Lung microvascular endothelial cell (primary cell): Measurements from ENCODE around the gene TGM2. TPM values are rescaled to one million over a fixed set of nuclear protein-coding genes. Genes with fewer than 3 reads are reported as not detected.

Experiments used
- DNase-seq, 2 donors: peaks; one replicate each; pipeline versions ENCODE4 v3.0.0 to v3.0.0-alpha.2; 2010; ENCODE audit warnings: low read depth in 2 of 2
- total RNA-seq: library from RNA; depleted of rRNA; stranded (reverse); fragments of >200 nt; gene quantifications from 2 replicates; pipeline ENCODE4 v1.2.1, GENCODE V29; 2014

The TGM2 gene
- total RNA-seq, 1 donor from 2014 or later, result 273 TPM

DNA sequence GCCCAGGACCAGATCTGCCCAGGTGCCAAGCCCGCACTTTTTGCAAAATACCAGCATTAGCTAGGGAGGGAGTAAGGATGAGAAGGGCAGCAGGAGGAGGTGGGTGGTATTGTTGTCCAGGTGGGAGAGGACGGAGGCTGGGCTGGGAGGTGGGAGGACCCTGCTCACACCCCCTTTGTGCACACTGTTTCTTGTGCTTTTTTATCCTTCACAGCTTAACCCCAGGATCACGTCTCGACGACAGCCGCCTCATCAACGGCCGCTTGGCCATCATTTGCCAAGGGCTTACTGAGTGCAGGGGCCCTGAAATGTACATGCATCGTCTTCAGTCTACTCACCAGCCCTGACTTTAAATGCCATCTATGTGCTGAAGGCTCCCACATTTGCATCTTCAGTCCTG is 12.1 kb upstream of the TGM2 start:
- DNase-seq, result no peak

DNA sequence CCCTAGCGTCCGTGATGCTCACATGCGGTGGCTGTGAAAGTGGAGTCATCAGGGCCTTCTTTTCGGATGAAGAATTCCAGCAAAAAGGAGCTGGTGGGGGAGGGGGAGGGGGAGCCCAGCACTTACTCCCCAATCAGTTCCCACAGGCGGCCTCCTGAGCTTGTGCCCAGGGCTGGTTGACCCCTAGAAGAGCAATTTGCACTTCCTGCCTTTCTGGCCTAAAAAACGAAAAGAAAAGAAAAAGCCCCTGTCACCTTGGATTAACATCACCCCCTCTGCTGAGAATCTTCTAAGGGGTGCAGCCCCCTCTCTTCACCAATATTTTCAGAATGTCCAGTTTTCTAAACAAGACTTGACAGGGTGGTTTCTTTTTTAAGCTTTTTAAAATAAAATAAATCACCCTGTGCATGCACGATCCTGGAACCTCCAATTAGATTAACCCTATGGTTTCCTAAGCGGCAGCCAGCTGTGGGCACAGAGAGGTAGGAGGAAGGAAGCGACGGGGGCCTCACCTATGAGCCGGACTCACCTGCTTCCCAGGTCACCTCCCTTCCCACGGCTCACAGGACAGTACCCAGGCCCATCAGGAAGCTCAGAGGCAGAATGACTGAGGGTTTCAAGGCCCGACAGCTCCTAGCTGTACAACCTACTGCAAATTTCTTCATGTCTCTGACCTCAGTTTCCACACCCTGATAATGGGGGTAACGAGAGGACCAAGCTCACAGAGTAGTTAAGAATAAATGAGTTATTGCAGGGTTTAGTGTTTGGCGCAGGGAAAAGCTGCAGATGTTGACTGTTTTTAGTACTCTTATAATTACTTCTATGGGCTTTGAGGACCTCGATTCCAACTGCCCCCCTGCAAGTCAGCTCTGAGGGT is 10.5 kb upstream of the TGM2 start:
- peak in 1 of 2 donors; percentile 27 for DNase-seq

DNA sequence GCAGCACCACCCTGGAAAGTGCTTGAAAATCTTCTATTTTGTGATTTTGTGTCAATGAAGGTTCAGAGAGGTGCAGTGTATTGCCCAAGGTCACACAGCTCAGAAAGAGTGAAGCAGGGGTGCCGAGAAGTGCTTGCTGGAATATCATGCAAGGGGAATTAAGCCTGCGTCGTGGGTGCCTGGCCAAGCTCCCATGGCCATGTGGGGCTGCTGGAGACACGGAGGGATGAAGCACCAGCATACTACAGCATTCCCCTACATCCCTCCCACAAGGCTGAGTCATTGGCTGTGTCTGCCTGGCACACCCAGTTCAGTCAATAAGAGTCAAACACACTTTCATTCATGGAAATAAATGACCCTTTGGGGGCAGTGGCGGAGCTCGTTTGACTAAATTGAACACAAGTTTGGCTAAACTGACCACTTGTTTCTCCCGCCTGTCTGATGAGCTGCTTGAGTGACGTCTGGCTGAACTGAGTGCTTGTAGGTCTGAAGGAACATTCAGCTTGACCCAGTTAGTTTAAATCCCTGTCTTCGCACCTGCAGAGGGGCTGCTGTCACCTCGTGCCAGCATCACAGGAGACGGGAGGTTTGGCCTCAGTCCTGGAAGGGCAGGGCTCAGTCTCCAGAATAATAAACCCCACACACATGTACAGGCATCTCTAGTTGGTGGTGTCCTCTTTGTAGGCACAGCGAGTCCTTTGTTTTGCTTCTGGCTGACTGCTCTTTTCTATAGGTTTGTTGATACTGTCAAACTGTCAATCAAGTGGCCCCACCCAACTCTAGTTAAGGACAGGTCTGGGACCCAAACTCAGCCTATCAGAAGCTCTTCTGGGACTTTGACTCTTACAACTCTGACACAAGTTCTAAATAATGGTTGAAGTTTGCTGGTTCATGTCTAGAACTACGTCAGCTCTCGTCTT is 8.4 kb upstream of the TGM2 start:
- DNase-seq, result peak; percentile 79 to 86

DNA sequence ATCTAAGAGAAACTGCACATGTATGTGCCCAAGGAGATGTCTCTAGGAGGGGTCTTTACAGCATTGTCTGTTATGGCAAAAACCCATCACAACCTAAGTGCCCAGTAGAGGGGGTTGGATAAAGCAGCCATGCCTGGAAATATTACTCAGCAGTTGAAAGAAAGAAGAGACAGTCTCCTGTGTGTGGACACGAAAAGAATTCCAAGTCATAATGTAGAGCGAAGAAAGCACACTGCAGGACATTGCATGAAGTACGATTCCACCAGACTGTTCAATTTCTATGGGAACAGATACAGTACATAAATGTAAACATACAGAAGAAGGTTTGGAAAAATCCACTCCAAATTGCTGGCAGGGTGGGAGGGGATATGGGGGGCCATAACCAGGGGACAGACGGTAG is 7.3 kb upstream of the TGM2 start:
- peak in 1 of 2 donors; percentile 24 for DNase-seq

DNA sequence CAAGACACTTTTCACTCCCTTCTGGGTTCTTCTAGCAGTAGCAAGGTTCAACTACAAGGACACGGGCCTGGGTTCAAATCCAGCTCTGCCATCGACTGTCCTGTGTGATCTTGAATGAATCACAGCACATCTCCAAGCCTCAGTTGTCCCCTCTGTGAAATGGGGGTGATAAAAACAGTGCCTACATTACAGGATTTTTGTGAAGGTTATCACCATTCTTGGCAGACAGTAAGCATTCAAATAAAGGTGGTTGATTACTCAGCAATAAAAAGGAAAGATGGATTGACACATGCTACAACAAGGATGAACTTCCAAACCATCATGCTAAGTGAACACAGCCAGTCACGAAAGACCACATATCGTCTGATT is 6.6 kb upstream of the TGM2 start:
- no peak for DNase-seq

DNA sequence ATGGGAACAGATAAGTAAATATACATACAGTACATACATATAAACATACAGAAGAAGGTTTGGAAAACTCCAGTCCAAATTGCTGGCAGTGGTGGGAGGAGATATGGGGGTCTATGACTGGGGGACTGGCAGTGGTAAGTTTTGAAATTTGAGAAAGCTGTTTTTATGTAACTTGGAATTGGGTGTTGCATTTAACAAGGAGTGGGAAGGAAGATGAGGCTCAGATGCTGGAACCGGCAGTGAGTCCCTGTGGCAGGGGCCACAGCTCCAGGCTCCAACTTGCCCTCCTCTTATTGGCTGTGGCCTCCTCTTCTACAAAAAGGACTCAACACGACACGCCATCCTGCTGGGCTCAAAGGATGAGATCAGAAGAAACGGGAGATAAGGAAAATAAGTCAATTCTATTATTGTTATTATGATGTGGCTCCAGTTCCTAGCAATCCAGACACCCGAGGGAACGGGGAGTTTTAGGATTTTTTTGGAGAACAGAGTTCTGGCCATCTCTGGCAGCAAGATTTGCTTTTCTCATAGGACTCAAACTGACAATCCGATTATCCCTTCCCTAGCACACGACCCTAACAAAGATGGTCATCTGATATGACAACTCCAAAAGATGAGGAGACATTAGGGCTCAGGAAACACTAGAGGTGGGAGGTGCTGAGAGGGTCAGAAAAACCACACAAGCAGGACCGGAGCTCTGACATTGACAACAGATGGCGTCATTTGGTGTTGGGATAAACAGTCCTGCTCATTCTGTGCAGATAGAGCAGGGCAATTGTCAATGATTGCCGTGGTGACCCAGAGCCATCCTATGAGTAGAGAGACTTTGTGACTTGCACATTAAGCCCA is 6.0 kb upstream of the TGM2 start:
- DNase-seq, result peak; percentile 44 to 59

DNA sequence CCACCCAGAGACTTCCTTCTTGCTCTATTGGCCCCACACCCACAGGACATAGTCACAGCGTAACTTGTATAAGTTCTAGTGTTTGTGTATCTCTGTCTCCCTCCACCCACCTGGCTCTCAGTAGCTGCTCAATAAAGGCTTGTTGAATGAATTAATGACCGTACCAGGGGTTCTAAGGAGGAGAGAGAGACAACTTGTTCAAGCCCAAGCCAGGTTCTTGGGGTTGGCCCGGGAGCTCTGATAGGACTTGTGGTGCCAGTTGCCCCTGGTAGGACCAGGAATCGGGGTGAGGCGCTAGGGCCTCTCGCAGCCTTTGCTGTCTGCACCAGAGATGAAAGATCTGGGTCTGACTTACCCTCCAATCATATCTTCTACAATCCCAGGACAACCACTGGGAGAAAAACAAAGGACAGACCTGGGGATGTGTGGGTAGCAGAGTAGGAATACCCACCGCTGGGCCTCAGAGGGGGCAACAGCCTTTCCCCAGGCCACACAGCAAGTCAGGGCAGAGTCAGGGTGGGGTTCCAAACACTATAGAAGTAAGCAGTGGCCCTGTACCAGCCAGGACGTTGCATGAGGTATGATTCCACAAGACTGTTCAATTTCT is 5.3 kb upstream of the TGM2 start:
- DNase-seq, result peak in 1 of 2 donors; percentile 17

DNA sequence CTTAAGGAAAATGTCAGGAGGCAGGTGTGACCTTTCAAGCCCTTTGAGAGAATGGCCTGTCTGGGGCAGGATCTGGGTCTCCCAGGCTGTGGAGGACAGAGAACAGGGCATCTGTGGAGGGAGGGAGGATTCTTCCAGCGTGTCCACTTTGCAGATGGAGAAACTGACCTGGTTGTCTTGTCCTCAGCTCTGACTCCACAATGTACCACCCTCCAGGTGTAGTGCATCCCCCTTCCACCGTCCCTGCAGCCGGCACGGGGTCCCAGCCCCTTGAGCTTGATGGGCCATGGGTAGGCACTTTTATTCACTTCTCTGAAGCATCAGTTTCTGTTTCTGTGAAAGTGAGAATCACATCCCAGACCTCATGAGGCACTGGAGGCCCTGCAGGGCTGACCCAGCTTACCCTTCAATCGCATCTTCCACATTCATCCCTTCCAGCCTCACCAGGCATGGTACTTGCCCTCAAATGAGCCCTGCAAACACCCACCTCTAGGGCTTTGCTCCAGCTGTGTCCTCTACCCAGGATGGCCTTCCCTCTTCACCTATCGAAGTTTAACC is 4.6 kb upstream of the TGM2 start:
- DNase-seq, result no peak

DNA sequence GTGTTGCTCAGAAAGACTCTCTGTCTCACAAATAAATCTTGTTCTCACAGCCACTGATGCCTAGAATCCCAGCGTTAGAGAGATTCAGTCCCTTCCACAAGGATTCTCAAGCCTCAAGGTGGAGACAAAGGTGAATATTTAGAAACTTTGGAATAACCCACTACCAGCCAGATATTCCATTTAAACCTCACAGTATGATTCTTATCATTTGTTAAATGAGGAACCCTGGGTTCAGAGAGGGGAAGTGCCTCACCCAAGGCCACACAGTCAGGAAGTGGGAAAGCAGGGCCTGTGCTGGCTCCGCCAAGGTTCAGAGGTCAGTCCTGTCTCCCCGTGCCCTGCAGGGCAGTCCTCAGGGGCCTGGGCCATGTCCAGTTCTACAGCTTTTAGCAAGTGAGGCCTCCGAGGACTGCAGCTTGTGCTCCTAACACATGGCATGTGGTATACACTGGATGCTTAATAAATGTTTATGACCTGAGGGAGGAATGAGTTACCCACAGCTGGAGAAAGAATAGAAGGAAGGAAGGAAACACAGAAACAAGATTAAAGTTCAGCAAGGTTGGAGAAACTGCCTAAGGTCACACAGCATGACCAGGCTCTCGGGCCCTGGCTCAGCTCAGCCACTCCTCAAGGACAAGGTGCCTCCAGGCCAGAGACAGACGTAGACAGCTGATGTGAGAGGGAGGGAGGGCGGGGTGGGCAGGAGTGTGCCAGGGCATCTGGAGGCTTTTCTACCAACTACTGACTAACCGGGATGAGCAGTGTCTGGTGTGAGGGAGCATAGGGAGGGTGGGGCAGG is 3.9 kb upstream of the TGM2 start:
- DNase-seq, result peak; percentile 18 to 20

DNA sequence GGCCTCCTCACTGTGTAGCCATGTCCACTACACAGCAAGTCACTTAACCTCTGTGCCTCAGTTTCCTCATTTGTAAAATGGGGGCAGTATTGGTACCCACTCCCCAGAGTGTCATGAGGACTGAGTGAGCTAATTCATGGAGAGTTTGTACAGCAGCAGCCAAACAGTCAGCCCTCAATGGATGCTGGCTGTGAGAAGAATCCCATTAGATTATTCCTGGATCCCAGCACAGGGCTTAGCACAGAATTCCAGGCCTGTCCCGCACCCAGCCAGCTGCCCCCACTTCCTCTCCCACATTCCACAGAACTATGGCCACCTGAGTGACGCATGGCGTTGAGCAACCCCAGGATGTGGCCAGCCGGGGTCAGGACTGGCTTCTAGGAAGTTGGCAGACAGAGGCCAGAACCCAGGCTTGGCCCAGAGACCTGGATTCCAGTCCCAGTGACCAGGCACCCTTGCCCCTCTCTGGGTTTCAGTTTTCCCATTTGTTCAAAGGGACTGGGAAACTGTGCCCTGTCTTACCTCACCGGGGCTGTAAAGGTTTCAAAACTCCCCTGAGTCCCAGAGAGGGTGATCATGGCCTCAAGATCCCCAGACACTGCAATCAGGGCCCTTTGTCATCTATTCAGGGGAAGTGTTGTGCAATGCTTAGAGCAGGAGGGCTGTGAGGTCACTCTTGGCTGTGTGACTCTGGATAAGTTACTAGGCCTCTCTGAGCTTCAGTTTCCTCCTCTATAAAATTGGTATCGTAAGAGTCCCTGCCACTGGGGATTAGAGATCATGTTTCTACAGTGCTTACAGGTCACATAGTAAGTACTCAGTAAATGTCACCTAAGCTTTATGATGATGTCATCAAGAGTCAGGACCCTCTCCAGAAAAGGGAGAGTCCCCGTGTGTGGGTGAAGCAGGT is 3.0 kb upstream of the TGM2 start:
- peak; percentile 85 to 93 for DNase-seq

DNA sequence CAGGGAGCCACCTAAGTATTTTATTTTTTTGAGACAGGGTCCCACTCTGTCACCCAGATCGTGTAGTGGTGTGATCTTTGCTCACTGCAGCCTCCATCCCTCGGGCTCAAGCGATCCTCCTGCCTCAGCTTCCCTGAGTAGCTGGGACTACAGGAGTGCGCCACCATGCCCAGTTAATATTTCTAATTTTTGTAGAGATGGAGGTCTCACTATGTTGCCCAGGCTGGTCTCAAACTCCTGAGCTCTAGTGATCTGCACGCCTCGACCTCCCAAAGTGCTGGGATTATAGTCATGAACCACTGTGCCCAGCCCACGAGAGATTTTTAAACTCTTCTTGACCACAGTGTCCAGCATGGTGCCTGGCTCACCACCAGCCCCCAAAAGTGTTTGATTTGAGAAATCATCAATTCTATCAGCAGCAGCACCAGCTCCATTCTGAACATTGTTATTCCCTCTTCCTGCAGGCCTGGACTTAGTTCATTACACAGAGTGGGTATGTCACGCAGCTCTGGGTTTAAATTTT is 2.3 kb upstream of the TGM2 start:
- DNase-seq, result no peak

DNA sequence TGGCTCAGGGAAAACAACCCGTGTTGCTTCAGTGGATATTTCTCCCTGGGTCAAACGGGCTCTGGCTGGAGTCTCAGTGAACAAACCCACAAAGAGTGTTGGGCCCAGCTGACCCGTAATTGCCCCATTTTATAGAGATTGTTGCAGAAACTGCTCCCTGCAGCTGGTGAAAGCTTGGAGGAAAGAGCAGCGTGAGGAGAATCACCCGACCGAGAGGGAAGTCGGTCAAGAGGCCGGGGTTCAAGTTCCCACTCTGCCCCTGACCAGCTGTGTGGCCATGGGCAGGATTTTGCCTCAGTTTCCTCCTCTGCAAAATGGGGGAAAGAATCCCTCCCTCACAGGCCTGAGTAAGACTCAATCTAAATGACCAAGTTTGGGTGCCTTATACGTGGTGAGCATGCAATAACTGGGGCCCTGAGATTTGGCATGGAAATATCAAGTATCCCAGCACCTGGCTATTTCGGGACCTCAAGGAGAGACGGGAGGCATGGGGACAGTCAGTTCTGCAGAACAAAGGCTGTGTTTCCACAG is 1.7 kb upstream of the TGM2 start:
- no peak for DNase-seq

DNA sequence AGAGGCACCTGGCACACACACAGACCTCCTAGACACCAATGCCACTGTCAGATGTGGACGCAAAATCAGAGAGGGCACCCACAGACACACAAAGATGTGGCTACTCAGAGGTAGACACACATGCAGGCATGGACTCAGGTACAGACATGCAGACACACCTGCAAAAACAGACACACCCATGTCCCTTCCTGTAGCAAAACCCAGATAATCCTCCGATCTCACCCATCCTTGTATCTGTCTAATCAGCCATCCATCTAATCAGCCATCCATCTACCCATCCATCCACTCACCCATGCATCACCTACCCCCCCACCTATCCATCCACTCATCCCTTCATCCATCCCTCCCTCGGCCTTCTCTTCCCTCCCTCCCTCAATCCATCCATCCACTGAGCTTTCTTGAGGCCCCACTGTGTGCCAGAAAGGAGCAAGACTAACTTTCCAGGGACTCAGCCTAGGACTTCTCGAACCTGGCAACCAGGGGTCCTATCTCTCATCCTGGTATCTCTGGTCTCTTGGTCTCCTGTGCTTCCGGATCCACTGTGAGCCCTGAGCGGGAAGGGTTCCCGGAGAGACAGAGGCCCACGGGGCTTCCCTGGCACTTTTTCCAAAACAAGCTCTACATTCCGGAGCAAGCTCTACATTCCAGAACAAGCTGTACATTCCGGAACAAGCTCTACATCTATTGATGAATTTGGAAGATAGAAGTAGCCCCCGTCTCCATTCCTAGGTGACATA is 1.1 kb upstream of the TGM2 start:
- DNase-seq, result peak; percentile 37 to 78

DNA sequence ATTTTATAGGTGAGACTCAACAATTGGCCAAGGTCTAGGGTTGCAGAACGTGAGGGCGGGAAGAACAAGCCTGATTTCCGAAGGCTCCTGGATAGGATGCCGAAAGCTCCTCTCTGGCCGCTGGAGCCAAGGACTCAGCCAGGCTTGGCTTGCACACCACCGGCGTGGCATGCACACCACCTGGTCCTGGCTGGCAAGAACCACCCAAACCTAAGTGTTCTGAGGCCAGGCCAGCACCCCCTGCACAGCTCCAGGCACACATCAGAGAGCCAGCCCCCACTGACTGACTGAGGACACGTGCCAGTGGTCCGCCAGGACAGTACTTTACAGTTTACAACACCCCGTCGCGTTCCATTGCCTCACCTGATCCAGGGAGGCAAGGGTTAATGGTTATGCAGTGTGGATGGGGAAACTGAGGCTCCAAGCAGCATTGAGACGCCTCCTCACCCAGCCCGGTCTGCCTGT is 414 bp downstream of the TGM2 start:
- DNase-seq, result peak in 1 of 2 donors; percentile 42

DNA sequence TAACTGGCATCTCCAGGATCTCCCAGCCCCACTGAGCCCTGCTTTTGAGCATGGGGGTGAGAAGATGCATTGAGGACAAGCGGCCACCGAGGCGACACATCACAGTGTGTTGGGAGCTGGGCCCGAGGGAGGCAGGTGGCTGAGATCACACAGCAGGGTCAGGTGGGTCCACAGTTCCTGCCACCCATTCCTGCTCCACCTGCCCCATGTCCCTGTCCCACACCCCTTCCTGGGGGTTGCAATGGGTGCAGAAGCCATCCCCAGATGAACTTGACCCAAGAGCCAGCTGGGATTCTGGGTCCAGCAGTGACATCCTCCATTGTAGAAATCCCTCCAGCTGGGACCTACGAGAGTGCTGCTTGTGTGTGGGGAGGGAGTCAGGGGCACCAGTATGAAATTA is 1.0 kb downstream of the TGM2 start:
- peak; percentile 12 to 15 for DNase-seq

DNA sequence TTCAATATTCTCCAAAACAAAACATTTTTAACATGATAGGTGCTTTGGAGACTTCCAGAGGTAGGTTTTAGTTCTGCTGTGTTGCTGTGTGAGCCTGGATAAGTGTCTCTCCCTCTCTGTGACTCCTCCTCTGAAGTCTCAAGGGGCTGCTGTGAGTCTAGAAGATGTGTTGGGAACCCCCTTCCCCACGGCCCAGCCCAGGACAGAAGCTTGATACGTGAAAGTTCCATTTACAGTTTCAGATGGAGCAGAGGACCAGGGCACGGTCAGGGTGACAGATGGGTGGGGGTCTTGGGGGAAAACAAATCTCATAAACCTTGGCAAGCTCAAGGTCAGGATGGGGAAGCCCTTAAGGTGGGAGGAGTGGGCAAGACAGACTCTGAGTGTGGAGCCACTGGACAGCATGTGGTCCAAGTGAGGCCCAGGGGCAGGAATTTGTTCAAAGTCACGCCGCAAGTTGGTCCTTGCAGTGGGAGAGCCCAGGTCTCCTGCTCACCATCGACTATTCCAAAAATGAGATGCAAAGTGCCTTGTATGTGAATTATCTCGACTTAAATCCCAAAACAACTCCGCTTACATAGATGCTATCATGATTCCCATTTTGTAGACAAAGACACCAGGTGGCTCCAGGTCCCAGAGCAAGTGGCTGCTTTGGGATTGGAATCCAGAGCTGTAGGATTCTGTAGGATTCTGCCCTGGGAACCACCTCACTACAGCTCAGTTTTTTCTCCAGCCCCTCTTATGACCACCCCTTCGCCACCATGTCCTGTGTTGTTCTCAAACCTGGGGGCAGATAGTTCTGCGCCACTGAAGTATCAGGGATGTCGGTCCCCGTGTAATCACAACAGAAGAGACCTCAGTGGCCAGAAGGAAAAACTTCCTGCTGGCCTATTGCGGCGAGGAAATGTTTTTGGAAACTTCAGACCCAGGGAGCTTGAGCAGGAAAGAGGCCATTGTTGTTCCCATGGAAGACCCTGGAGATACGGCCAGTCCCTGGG is 1.9 kb downstream of the TGM2 start:
- peak; percentile 34 to 36 for DNase-seq
